ENCODE results near the gene ARID4B. TPM values are rescaled to one million over a fixed set of nuclear protein-coding genes. Genes with fewer than 3 reads are reported as not detected.

The ARID4B gene
- total and polyA plus RNA-seq, 2 of the 13 experiments (the other 11 are each of a cell fraction or from before 2014, with no cell fraction given), result 9.7 to 24.6 TPM

DNA sequence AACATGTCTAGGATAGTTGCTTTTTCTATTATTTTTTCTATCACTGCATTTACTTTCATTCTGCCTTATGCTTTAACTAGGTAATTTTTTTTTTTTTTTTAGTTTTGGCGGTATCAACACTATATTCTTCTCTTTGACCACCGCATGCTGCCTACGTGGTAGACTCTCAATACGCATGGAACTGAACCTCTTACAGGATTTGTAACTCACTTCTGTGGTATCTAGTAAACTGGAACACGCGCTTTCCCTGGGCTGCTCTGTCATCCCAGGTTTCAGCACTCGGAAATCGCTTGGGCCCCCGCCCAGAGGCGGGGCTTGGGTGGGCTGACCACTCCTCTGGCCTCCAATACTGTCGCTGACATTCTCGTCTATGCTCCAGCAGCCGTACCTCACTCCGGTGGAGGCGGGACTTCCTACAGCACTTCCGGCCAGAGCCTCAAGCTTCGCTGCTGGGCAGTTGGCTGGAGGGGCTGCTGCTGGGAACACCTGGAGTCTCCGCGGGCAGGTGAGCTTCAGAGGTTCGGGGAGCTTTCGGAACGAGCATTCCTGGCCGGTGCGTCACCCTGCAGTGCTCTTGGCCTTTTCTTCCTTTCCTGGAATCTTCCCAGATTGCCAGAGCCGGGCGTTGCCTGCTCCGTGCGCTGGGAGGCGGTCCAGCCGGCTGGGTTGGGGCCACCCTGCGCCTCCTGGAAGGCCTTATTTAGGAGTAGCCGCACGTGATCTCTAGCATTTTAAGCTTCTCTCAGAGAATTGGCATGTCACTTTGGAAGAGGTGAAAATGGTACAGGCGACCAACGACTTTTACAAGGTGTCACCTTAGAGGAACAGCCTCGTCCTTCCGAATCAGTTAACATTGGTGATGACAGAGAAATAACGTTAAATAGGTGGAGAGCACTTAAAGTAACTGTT is 39.3 kb upstream of the ARID4B start, which contains the start of gene TBCE (continued):
- TF ChIP-seq, protein P1, sequence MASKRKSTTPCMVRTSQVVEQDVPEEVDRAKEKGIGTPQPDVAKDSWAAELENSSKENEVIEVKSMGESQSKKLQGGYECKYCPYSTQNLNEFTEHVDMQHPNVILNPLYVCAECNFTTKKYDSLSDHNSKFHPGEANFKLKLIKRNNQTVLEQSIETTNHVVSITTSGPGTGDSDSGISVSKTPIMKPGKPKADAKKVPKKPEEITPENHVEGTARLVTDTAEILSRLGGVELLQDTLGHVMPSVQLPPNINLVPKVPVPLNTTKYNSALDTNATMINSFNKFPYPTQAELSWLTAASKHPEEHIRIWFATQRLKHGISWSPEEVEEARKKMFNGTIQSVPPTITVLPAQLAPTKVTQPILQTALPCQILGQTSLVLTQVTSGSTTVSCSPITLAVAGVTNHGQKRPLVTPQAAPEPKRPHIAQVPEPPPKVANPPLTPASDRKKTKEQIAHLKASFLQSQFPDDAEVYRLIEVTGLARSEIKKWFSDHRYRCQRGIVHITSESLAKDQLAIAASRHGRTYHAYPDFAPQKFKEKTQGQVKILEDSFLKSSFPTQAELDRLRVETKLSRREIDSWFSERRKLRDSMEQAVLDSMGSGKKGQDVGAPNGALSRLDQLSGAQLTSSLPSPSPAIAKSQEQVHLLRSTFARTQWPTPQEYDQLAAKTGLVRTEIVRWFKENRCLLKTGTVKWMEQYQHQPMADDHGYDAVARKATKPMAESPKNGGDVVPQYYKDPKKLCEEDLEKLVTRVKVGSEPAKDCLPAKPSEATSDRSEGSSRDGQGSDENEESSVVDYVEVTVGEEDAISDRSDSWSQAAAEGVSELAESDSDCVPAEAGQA (IDR thresholded peaks at IDR 0.05; ENCODE audit: low read depth), result 0 out of 2 replicates have a peak, but pooled peaks have one; percentile 52
- TF ChIP-seq, protein P1 (CRISPR knock-in tag; IDR thresholded peaks at IDR 0.05; ENCODE audit: borderline replicate concordance), result no peak
- TF ChIP-seq, protein P2, sequence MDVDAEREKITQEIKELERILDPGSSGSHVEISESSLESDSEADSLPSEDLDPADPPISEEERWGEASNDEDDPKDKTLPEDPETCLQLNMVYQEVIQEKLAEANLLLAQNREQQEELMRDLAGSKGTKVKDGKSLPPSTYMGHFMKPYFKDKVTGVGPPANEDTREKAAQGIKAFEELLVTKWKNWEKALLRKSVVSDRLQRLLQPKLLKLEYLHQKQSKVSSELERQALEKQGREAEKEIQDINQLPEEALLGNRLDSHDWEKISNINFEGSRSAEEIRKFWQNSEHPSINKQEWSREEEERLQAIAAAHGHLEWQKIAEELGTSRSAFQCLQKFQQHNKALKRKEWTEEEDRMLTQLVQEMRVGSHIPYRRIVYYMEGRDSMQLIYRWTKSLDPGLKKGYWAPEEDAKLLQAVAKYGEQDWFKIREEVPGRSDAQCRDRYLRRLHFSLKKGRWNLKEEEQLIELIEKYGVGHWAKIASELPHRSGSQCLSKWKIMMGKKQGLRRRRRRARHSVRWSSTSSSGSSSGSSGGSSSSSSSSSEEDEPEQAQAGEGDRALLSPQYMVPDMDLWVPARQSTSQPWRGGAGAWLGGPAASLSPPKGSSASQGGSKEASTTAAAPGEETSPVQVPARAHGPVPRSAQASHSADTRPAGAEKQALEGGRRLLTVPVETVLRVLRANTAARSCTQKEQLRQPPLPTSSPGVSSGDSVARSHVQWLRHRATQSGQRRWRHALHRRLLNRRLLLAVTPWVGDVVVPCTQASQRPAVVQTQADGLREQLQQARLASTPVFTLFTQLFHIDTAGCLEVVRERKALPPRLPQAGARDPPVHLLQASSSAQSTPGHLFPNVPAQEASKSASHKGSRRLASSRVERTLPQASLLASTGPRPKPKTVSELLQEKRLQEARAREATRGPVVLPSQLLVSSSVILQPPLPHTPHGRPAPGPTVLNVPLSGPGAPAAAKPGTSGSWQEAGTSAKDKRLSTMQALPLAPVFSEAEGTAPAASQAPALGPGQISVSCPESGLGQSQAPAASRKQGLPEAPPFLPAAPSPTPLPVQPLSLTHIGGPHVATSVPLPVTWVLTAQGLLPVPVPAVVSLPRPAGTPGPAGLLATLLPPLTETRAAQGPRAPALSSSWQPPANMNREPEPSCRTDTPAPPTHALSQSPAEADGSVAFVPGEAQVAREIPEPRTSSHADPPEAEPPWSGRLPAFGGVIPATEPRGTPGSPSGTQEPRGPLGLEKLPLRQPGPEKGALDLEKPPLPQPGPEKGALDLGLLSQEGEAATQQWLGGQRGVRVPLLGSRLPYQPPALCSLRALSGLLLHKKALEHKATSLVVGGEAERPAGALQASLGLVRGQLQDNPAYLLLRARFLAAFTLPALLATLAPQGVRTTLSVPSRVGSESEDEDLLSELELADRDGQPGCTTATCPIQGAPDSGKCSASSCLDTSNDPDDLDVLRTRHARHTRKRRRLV (CRISPR knock-in tag; IDR thresholded peaks at IDR 0.05), result no peak
- TF ChIP-seq IKZF1 (IDR thresholded peaks at IDR 0.05), result no peak
- peak; percentile 56; the same call in 1 of the 2 replicates for TF ChIP-seq POGK (CRISPR knock-in tag; conservative IDR thresholded peaks at IDR 0.05)
- TF ChIP-seq KLF16 (CRISPR knock-in tag; IDR thresholded peaks at IDR 0.05), result peak in 1 of 2 experiments; percentile 77; a peak in 2 of 4 replicates
- TF ChIP-seq HDAC2 (CRISPR knock-in tag; IDR thresholded peaks at IDR 0.05), result peak; percentile 39; the same call in 1 of the 2 replicates
- TF ChIP-seq SMAD1 (CRISPR knock-in tag; IDR thresholded peaks at IDR 0.05; ENCODE audit: borderline replicate concordance, low read depth), result 0 out of 2 replicates have a peak, but pooled peaks have one; percentile 68
- no peak for TF ChIP-seq ZNF280D (CRISPR knock-in tag; IDR thresholded peaks at IDR 0.05)
- 0 out of 2 replicates have a peak, but pooled peaks have one; percentile 46 for TF ChIP-seq CAMTA2 (CRISPR knock-in tag; IDR thresholded peaks at IDR 0.05; ENCODE audit: borderline replicate concordance)

All from HepG2 (cell line).